Measurements from ENCODE around the gene ACOT8. TPM values are rescaled to one million over a fixed set of nuclear protein-coding genes. Genes with fewer than 3 reads are reported as not detected.
A peak's percentile ranks its signal among the peaks of the same experiment; 100 is the strongest.

ACOT8 gene
- total RNA-seq, 4 donors from 2014 or later, result 32.3 to 66.2 (median 41.4) TPM

DNA sequence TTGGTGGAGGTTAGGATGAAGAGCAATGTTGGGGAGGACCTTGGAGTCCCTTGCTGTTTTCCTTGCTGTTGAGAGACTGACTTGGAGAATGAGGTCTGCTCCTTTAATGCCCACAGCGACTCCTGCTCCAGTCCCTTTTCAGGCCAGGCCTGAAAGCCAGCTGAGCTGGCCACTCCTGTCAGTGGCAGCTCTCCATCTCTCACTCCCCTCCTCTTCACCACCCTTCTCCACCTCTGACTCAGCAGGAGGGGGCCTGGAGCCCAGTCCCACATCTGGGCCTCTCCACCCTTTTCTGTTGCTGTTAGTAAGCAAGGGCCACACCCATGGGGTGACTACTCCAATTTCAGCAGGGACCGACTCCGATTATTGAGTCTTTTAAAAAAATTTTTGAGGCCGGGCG, 21.4 kb downstream of the ACOT8 start:
- peak; percentile 46 to 55 for ATAC-seq
- peak in 1 of 2 donors; percentile 60 for TF ChIP-seq POLR2A (IDR thresholded peaks at IDR 0.05)
- TF ChIP-seq, protein P1, sequence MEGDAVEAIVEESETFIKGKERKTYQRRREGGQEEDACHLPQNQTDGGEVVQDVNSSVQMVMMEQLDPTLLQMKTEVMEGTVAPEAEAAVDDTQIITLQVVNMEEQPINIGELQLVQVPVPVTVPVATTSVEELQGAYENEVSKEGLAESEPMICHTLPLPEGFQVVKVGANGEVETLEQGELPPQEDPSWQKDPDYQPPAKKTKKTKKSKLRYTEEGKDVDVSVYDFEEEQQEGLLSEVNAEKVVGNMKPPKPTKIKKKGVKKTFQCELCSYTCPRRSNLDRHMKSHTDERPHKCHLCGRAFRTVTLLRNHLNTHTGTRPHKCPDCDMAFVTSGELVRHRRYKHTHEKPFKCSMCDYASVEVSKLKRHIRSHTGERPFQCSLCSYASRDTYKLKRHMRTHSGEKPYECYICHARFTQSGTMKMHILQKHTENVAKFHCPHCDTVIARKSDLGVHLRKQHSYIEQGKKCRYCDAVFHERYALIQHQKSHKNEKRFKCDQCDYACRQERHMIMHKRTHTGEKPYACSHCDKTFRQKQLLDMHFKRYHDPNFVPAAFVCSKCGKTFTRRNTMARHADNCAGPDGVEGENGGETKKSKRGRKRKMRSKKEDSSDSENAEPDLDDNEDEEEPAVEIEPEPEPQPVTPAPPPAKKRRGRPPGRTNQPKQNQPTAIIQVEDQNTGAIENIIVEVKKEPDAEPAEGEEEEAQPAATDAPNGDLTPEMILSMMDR (IDR thresholded peaks at IDR 0.05 in 4 of 5, conservative IDR thresholded peaks at IDR 0.05 in 1 of 5), result no peak
- Histone ChIP-seq H3K9me3 (no peaks in the 10 kb centered on the region), H3K4me1 (peaks cover 48 to 59% of the 10 kb centered on the region in 2 donors), H3K27ac (peak overlapping the region; percentile 95 to 97 (median 96)), H3K27me3 (no peaks in the 10 kb centered on the region), H3K4me3 (peak overlapping the region; percentile 73 to 80 (median 79)), H3K36me3 (peaks cover 0 to 28% of the 10 kb centered on the region in 2 donors)
- DNase-seq, result peak; percentile 63 to 87
- intact Hi-C loops (cut with DNase I; ENCODE audit: low total_unique reads) (loop anchor here (2.0 kb wide), 1 partner anchor 21 kb away; the partner anchor contains the start of genes ACOT8 and ZSWIM3), in situ Hi-C loops (cut with MboI; ENCODE audit: low sequenced_read_pairs in 4 of 4) (no loop called here)

DNA sequence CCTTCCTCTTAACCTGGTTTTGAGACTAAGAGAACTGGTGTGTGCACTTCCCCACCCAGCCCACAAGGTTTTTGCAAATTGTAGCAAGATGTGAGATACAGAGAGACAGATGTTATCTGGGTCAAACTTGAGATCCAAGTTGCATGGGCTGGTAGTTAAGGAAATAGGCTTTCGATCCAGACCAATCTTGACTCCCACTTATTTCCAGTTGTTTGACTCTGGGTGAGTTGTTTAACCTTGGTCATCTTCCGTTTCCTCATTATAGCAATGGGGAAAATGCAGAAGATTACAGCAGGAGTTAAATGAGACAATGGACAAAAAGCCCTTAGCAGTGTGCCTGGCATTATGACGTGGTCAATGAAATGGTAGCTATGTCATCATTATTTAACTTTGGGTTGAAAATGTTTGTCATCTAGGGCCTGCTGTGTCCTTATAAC, 21.8 kb downstream of the ACOT8 start:
- no peaks in the 10 kb centered on the region for H3K9me3 ChIP-seq
- peak overlapping the region; percentile 73 to 80 (median 79) for H3K4me3 ChIP-seq
- DNase-seq (no peak), ATAC-seq (no peak)
- peak overlapping the region; percentile 95 to 97 (median 96) for H3K27ac ChIP-seq
- peaks cover 0 to 24% of the 10 kb centered on the region in 2 donors for H3K36me3 ChIP-seq
- H3K4me1 ChIP-seq, result peaks cover 46 to 59% of the 10 kb centered on the region in 2 donors
- in situ Hi-C loops (cut with MboI; ENCODE audit: low sequenced_read_pairs in 4 of 4), result no loop called here
- intact Hi-C loops (cut with DNase I; ENCODE audit: low total_unique reads), result loop anchor here (2.0 kb wide), 1 partner anchor 21 kb away; the partner anchor contains the start of genes ACOT8 and ZSWIM3
- H3K27me3 ChIP-seq, result no peaks in the 10 kb centered on the region
- TF ChIP-seq POLR2A (IDR thresholded peaks at IDR 0.05), result no peak
- TF ChIP-seq, protein P1 (IDR thresholded peaks at IDR 0.05 in 4 of 5, conservative IDR thresholded peaks at IDR 0.05 in 1 of 5), result no peak

- TF ChIP-seq, protein P1 (IDR thresholded peaks at IDR 0.05 in 4 of 5, conservative IDR thresholded peaks at IDR 0.05 in 1 of 5), result no peak
- no peak for TF ChIP-seq POLR2A (IDR thresholded peaks at IDR 0.05)
- Histone ChIP-seq H3K36me3 (peaks cover 0 to 23% of the 10 kb centered on the region in 2 donors), H3K9me3 (no peaks in the 10 kb centered on the region), H3K27me3 (no peaks in the 10 kb centered on the region), H3K4me1 (peaks cover 43 to 57% of the 10 kb centered on the region in 2 donors), H3K27ac (peak overlapping the region; percentile 95 to 97 (median 96)), H3K4me3 (peak overlapping the region; percentile 73 to 80 (median 79))
- in situ Hi-C loops (cut with MboI; ENCODE audit: low sequenced_read_pairs in 4 of 4) (no loop called here), intact Hi-C loops (cut with DNase I; ENCODE audit: low total_unique reads) (loop anchor here (2.0 kb wide), 1 partner anchor 22 kb away; the partner anchor contains the start of genes ACOT8 and ZSWIM3)
- DNase-seq (peak in 1 of 2 donors; percentile 62), ATAC-seq (peak in 1 of 2 donors; percentile 13)
Measured at GRCh38 chr20:45834797-45835161, 22.4 kb downstream of the ACOT8 start.

DNA sequence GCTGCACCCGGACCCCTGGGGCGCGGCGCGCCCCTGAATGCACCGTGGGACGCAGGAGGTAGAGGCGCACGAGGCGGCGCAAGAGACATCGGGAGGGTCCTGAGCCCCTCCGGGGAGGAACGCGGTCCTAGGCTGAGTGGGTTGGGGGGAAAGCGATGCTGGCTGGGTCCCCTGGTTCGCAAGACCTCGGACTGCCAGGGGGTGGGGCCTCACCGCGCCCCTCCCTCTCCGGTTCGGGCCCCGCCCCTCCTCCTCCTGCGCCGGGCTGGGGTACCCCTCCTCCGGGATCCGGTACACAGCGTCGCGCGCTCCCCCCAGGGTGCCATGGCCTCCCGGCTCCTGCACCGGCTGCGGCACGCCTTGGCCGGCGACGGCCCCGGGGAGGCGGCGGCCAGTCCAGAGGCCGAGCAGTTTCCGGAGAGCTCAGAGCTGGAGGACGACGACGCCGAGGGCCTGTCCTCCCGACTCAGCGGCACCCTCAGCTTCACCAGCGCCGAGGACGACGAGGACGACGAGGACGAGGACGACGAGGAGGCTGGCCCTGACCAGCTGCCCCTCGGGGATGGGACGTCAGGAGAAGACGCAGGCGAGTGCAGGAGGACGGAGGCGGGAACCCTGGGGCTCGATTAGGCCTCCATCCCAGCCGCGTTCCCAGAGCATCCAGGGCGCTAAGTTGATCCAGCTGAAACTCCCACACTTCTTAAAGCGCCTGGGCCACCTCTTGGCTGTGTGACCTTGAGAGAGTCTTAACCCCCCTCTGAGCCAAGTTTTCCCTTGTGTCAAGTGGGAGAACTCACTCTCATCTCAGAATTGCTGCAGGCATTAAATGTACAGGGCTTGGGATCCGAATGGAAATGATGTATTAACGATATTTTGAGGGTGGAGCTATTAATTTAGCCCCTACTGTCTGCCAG, 23.1 kb downstream of the ACOT8 start:
- H3K4me1 ChIP-seq, result peaks cover 40 to 57% of the 10 kb centered on the region in 2 donors
- no peaks in the 10 kb centered on the region for H3K9me3 ChIP-seq
- peak overlapping the region; percentile 73 to 80 (median 79) for H3K4me3 ChIP-seq
- TF ChIP-seq, protein P1 (IDR thresholded peaks at IDR 0.05 in 4 of 5, conservative IDR thresholded peaks at IDR 0.05 in 1 of 5), result no peak
- peak; percentile 67 to 81 for TF ChIP-seq POLR2A (IDR thresholded peaks at IDR 0.05)
- peaks cover 0 to 18% of the 10 kb centered on the region in 2 donors for H3K36me3 ChIP-seq
- H3K27me3 ChIP-seq, result no peaks in the 10 kb centered on the region
- intact Hi-C loops (cut with DNase I; ENCODE audit: low total_unique reads) (loop anchor here (2.0 kb wide), 2 partner anchors 23 to 35 kb away; partner anchors contain the start of genes ACOT8 and ZSWIM3), in situ Hi-C loops (cut with MboI; ENCODE audit: low sequenced_read_pairs in 4 of 4) (no loop called here)
- ATAC-seq (peak; percentile 64 to 70), DNase-seq (peak; percentile 70 to 81)
- H3K27ac ChIP-seq, result peak overlapping the region; percentile 95 to 97 (median 96)
